DND-41 (cell line): ENCODE results near the gene PCGF3.

Source experiments
- ATAC-seq: fragments of 200-7000 bp; cut with Tn5 transposase; 3 replicates; pipeline ENCODE4 v1.9.1; 2021; ENCODE audit warnings: low read depth; ENCODE audit not compliant: insufficient read depth
- DNase-seq: peaks from one replicate; pipeline ENCODE4 v3.0.0-alpha.2; 2020
- H2AFZ ChIP-seq: 2 replicates; pipeline ENCODE4 v1.6.0; 2012; ENCODE audit warnings: low read depth, low read length
- H3K27ac ChIP-seq: 2 replicates; pipeline ENCODE4 v1.5.1; 2012; ENCODE audit warnings: low read length, inconsistent platforms
- H3K27me3 ChIP-seq: fragments of 200-600 bp; sonication (generic); 2 replicates; pipeline ENCODE4 v1.6.0; 2012; ENCODE audit warnings: low read length, mild to moderate bottlenecking, inconsistent platforms; ENCODE audit not compliant: insufficient read depth, poor library complexity
- H3K36me3 ChIP-seq: 2 replicates; pipeline ENCODE4 v1.5.1; 2012; ENCODE audit warnings: low read length, inconsistent platforms; ENCODE audit not compliant: insufficient read depth
- H3K4me1 ChIP-seq: 2 replicates; pipeline ENCODE4 v1.5.1; 2012; ENCODE audit warnings: mild to moderate bottlenecking, low read length; ENCODE audit not compliant: insufficient read depth
- H3K4me2 ChIP-seq: 2 replicates; pipeline ENCODE4 v1.6.0; 2012; ENCODE audit warnings: mild to moderate bottlenecking, moderate library complexity, low read length, inconsistent platforms; ENCODE audit not compliant: insufficient read depth
- H3K4me3 ChIP-seq, 2 experiments: fragments of 200-600 bp in 1 of 2; shearing (Covaris generic) in 1 of 2; 2 replicates each; pipeline ENCODE4 v1.5.1; 2012 to 2016; ENCODE audit warnings: inconsistent platforms in 2 of 2, low read length in 2 of 2, mild to moderate bottlenecking in 2 of 2, low read depth in 1 of 2, moderate library complexity in 1 of 2
- H3K79me2 ChIP-seq: 2 replicates; pipeline ENCODE4 v1.6.0; 2012; ENCODE audit warnings: low read length, inconsistent platforms; ENCODE audit not compliant: insufficient read depth
- H3K9ac ChIP-seq: 2 replicates; pipeline ENCODE4 v1.6.0; 2012; ENCODE audit warnings: low read depth, mild to moderate bottlenecking, inconsistent platforms, low read length, moderate library complexity
- H3K9me3 ChIP-seq: 2 replicates; pipeline ENCODE4 v1.5.1; 2012; ENCODE audit warnings: low read length, moderate library complexity, mild to moderate bottlenecking, inconsistent platforms; ENCODE audit not compliant: insufficient read depth, severe bottlenecking
- H4K20me1 ChIP-seq: 2 replicates; pipeline ENCODE4 v1.6.0; 2012; ENCODE audit warnings: low read length; ENCODE audit not compliant: insufficient read depth
- CTCF ChIP-seq: IDR thresholded peaks from 2 replicates; pipeline ENCODE4 v1.5.1; 2012; ENCODE audit warnings: borderline replicate concordance, low read length, moderate library complexity, mild to moderate bottlenecking; ENCODE audit not compliant: poor library complexity, severe bottlenecking; ENCODE audit errors: extremely low read depth
- EZH2 ChIP-seq: IDR thresholded peaks from 3 replicates; pipeline ENCODE4 v1.6.1; 2012; ENCODE audit warnings: borderline replicate concordance, low read depth, mild to moderate bottlenecking, moderate library complexity, low read length, inconsistent platforms; ENCODE audit not compliant: severe bottlenecking

PCGF3 gene

GRCh38 chr4:705278-706082 is at the start of gene PCGF3:
PCGF3 (plus strand) TSS chr4:705832; CDS start chr4:733681, 27,849 bp downstream.
- peak within 1 kb of the TSS; percentile 100 for H3K9ac ChIP-seq
- H3K27me3 ChIP-seq: no peaks in the 10 kb centered on the region
- TF ChIP-seq CTCF: no peak
- TF ChIP-seq EZH2: no peak
- peak within 1 kb of the TSS; percentile 90 to 99 for H3K4me3 ChIP-seq
- peaks cover 46% of the 10 kb centered on the region for H3K79me2 ChIP-seq
- no peaks in the 10 kb centered on the region for H3K9me3 ChIP-seq
- peak within 1 kb of the TSS; percentile 98 for H2AFZ ChIP-seq
- peak within 1 kb of the TSS; percentile 91 for H3K27ac ChIP-seq
- DNase-seq (peak; percentile 95), ATAC-seq (peak; percentile 96)
- peak within 1 kb of the TSS; percentile 83 for H3K4me2 ChIP-seq
- peaks cover 26% of the 10 kb centered on the region for H3K36me3 ChIP-seq
- H3K4me1 ChIP-seq: peaks cover 43% of the 10 kb centered on the region
- peaks cover 32% of the 10 kb centered on the region for H4K20me1 ChIP-seq

- Histone ChIP-seq H3K9me3 (no peaks in the 10 kb centered on the region), H3K4me1 (peaks cover 2% of the 10 kb centered on the region), H4K20me1 (peaks cover 9% of the 10 kb centered on the region), H3K27me3 (no peaks in the 10 kb centered on the region), H3K4me2 (no peak overlapping the region), H3K36me3 (peaks cover 18% of the 10 kb centered on the region), H3K4me3 (no peak overlapping the region), H2AFZ (no peak overlapping the region), H3K79me2 (no peaks in the 10 kb centered on the region; the same call in 1 of the 2 replicates), H3K9ac (no peak overlapping the region), H3K27ac (no peak overlapping the region)
- TF ChIP-seq EZH2: no peak
- TF ChIP-seq CTCF: no peak
- peak; percentile 15; the same call in 1 of the 3 replicates for ATAC-seq
- no peak for DNase-seq
Measured at GRCh38 chr4:656436-657337, 48.9 kb upstream of the PCGF3 start.

GRCh38 chr4:657338-657833 is 48.2 kb upstream of the PCGF3 start:
- H3K4me1 ChIP-seq: peaks cover 9% of the 10 kb centered on the region
- H3K4me3 ChIP-seq: no peak overlapping the region
- H3K4me2 ChIP-seq: no peak overlapping the region
- no peak overlapping the region for H3K9ac ChIP-seq
- peaks cover 25% of the 10 kb centered on the region for H3K36me3 ChIP-seq
- TF ChIP-seq EZH2 (no peak), CTCF (no peak)
- DNase-seq (no peak), ATAC-seq (no peak)
- no peak overlapping the region for H3K27ac ChIP-seq
- peaks cover 9% of the 10 kb centered on the region for H4K20me1 ChIP-seq
- no peak overlapping the region for H2AFZ ChIP-seq
- H3K27me3 ChIP-seq: no peaks in the 10 kb centered on the region
- no peaks in the 10 kb centered on the region for H3K9me3 ChIP-seq
- H3K79me2 ChIP-seq: peaks cover 1% of the 10 kb centered on the region
